GM12878 (cell line): ENCODE results near the gene TNFRSF8. TPM values are rescaled to one million over a fixed set of nuclear protein-coding genes. Genes with fewer than 3 reads are reported as not detected.

Experiments
- BCL11A ChIP-seq: IDR thresholded peaks from 2 replicates; pipeline ENCODE4 v1.6.1; 2011; ENCODE audit warnings: low read depth, low read length
- EZH2 ChIP-seq: IDR thresholded peaks from 2 replicates; pipeline ENCODE4 v1.6.1; 2012; ENCODE audit warnings: low read depth, mild to moderate bottlenecking, control low read depth, inconsistent platforms, low read length, borderline replicate concordance; ENCODE audit not compliant: control insufficient read depth
- GATAD2B ChIP-seq: fragments of 450-650 bp; conservative IDR thresholded peaks from 2 replicates; pipeline ENCODE4 v1.6.1; 2017; ENCODE audit warnings: low read depth, mild to moderate bottlenecking, moderate library complexity
- HDAC2 ChIP-seq: fragments of 200-600 bp; sonication (generic); IDR thresholded peaks from 2 replicates; pipeline ENCODE4 v1.6.1; 2017
- HDAC6 ChIP-seq: fragments of 200-600 bp; sonication (generic); IDR thresholded peaks from one replicate; pipeline ENCODE4 v1.8.0; 2017; ENCODE audit warnings: antibody characterized with exemption; ENCODE audit not compliant: unreplicated experiment
- IRF3 ChIP-seq: fragments of 450-650 bp; IDR thresholded peaks from 2 replicates; pipeline ENCODE4 v1.6.1; 2014; ENCODE audit warnings: mild to moderate bottlenecking
- KAT2A ChIP-seq: conservative IDR thresholded peaks from 2 replicates; pipeline ENCODE4 v1.6.1; 2011; ENCODE audit warnings: low read depth, low read length; ENCODE audit not compliant: control insufficient read depth
- NR2F1 ChIP-seq: fragments of 450-650 bp; conservative IDR thresholded peaks from 2 replicates; pipeline ENCODE4 v1.6.1; 2017; ENCODE audit warnings: mild to moderate bottlenecking
- PAX5 ChIP-seq: IDR thresholded peaks from 2 replicates; pipeline ENCODE4 v1.6.1; 2011; ENCODE audit warnings: low read depth, low read length, borderline replicate concordance
- RB1 ChIP-seq: fragments of 450-650 bp; formaldehyde crosslinking; IDR thresholded peaks from 2 replicates; pipeline ENCODE4 v1.6.1; 2017; ENCODE audit warnings: mild to moderate bottlenecking, borderline replicate concordance
- RELB ChIP-seq: fragments of 450-650 bp; IDR thresholded peaks from 2 replicates; pipeline ENCODE4 v1.6.1; 2017; ENCODE audit warnings: low read depth, mild to moderate bottlenecking, moderate library complexity
- SKIL ChIP-seq: fragments of 450-650 bp; IDR thresholded peaks from 2 replicates; pipeline ENCODE4 v1.6.1; 2017; ENCODE audit warnings: mild to moderate bottlenecking, low read depth, inconsistent platforms; ENCODE audit not compliant: poor library complexity, severe bottlenecking
- SMAD1 ChIP-seq: fragments of 450-650 bp; IDR thresholded peaks from 2 replicates; pipeline ENCODE4 v1.6.1; 2018; ENCODE audit warnings: mild to moderate bottlenecking, low read depth; ENCODE audit not compliant: partially characterized antibody
- STAT1 ChIP-seq: fragments of 450-650 bp; conservative IDR thresholded peaks from 2 replicates; pipeline ENCODE4 v1.6.1; 2014; ENCODE audit warnings: antibody characterized with exemption, mild to moderate bottlenecking
- TCF12 ChIP-seq: IDR thresholded peaks from 2 replicates; pipeline ENCODE4 v1.6.1; 2011; ENCODE audit warnings: low read depth, mild to moderate bottlenecking, low read length
- USF2 ChIP-seq: IDR thresholded peaks from 2 replicates; pipeline ENCODE4 v1.6.1; 2011; ENCODE audit warnings: low read depth, low read length, improper control_type of control experiment, borderline replicate concordance
- polyA plus RNA-seq, 11 experiments: library from polyadenylated mRNA; depleted of rRNA in 4 of 11; unstranded in 6 of 11; stranded (reverse) in 5 of 11; fragments of >200 nt; fragmentation: Nextera tagmentation in 4 of 11; fragmentation: Illumina TruSeq in 1 of 11; extraction: Ambion mirVana in 4 of 11; extraction: Trizol in 1 of 11; gene quantifications; 1 replicate in 1 of 11; 2 replicates in 10 of 11; pipeline versions ENCODE4 v1.2.1 to v1.2.3, GENCODE V29; 2011 to 2016; ENCODE audit warnings: inconsistent platforms in 2 of 11, missing spikeins in 2 of 11, low read depth in 1 of 11
- total RNA-seq, 4 experiments: library from RNA; depleted of rRNA in 3 of 4; stranded (reverse); fragments of >200 nt in 3 of 4; fragmentation: Illumina TruSeq in 1 of 4; extraction: Trizol in 1 of 4; gene quantifications; 2 replicates each; pipeline versions ENCODE4 v1.2.1 to v1.2.3, GENCODE V29; 2013 to 2021
- TF ChIP-seq, protein P1 (sequence below): fragments of 450-650 bp; IDR thresholded peaks from 2 replicates; pipeline ENCODE4 v1.6.1; 2016; ENCODE audit warnings: mild to moderate bottlenecking
- TF ChIP-seq, protein P2 (sequence below): IDR thresholded peaks from 2 replicates; pipeline ENCODE4 v1.6.1; 2012; ENCODE audit warnings: low read depth, low read length, improper control_type of control experiment
- TF ChIP-seq, protein P3 (sequence below): fragments of 450-650 bp; IDR thresholded peaks from 2 replicates; pipeline ENCODE4 v1.6.1; 2018; ENCODE audit warnings: mild to moderate bottlenecking, low read depth, moderate library complexity; ENCODE audit not compliant: partially characterized antibody

Gene TNFRSF8
- total and polyA plus RNA-seq, 10 of the 15 experiments (the other 5 are each of a cell fraction or from before 2014, with no cell fraction given), result 9.8 to 114 (median 58.8) TPM

DNA sequence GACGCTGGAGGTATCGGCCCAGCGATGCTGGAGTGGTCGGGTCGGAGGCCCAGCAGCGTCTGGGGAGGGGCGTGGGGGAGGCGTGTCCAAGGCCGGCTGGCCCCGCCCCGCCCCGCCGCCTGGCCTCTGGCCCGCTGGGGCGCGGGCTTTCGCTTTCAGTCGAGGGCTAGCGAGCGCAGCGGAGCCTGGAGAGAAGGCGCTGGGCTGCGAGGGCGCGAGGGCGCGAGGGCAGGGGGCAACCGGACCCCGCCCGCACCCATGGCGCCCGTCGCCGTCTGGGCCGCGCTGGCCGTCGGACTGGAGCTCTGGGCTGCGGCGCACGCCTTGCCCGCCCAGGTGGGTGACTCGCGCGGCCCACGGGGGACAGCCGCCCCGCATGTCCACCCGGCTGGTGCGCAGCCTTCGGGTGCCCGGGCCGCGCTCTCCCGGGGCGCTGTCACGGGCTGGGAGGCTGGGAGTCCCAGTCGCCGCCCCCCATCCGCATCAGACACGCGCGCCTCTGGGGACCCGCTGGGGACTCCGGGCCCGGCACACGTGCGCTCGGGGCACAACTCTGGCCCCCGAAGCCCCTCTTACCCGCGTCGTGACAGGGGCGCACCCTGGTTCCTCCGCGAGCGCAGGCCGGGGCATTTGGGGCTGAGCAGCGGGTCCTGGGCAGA, 103.9 kb downstream of the TNFRSF8 start, which contains the start of gene TNFRSF1B (continued):
- TF ChIP-seq, protein P1, sequence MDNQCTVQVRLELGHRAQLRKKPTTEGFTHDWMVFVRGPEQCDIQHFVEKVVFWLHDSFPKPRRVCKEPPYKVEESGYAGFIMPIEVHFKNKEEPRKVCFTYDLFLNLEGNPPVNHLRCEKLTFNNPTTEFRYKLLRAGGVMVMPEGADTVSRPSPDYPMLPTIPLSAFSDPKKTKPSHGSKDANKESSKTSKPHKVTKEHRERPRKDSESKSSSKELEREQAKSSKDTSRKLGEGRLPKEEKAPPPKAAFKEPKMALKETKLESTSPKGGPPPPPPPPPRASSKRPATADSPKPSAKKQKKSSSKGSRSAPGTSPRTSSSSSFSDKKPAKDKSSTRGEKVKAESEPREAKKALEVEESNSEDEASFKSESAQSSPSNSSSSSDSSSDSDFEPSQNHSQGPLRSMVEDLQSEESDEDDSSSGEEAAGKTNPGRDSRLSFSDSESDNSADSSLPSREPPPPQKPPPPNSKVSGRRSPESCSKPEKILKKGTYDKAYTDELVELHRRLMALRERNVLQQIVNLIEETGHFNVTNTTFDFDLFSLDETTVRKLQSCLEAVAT, result no peak
- TF ChIP-seq PAX5 (peak; percentile 31; the same call in 1 of the 2 replicates), RB1 (peak; percentile 94), KAT2A (no peak), STAT1 (peak; percentile 52; the same call in 1 of the 2 replicates), NR2F1 (peak; percentile 96), SMAD1 (no peak), BCL11A (no peak), EZH2 (no peak), HDAC2 (no peak), IRF3 (no peak), USF2 (no peak), HDAC6 (peak; percentile 93), TCF12 (0 out of 2 replicates have a peak, but pooled peaks have one; percentile 14), SKIL (no peak), GATAD2B (peak; percentile 99), RELB (no peak)
- TF ChIP-seq, protein P2, sequence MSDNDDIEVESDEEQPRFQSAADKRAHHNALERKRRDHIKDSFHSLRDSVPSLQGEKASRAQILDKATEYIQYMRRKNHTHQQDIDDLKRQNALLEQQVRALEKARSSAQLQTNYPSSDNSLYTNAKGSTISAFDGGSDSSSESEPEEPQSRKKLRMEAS, result peak; percentile 22; the same call in 1 of the 2 replicates
- TF ChIP-seq, protein P3, sequence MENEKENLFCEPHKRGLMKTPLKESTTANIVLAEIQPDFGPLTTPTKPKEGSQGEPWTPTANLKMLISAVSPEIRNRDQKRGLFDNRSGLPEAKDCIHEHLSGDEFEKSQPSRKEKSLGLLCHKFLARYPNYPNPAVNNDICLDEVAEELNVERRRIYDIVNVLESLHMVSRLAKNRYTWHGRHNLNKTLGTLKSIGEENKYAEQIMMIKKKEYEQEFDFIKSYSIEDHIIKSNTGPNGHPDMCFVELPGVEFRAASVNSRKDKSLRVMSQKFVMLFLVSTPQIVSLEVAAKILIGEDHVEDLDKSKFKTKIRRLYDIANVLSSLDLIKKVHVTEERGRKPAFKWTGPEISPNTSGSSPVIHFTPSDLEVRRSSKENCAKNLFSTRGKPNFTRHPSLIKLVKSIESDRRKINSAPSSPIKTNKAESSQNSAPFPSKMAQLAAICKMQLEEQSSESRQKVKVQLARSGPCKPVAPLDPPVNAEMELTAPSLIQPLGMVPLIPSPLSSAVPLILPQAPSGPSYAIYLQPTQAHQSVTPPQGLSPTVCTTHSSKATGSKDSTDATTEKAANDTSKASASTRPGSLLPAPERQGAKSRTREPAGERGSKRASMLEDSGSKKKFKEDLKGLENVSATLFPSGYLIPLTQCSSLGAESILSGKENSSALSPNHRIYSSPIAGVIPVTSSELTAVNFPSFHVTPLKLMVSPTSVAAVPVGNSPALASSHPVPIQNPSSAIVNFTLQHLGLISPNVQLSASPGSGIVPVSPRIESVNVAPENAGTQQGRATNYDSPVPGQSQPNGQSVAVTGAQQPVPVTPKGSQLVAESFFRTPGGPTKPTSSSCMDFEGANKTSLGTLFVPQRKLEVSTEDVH, result no peak
